HG03469 (cell line): ENCODE results near the gene ATR.
"Not testable (repeated sequence)": the region's sequence is repeated elsewhere in the genome, so short reads cannot be mapped to it uniquely, and the experiment has no call there.

ENCODE experiments used
- ATAC-seq: cut with Tn5 transposase; IDR thresholded peaks from one replicate; pipeline ENCODE4 v1.9.1; 2021; ENCODE audit warnings: mild to moderate bottlenecking, moderate library complexity, moderate number of reproducible peaks; ENCODE audit not compliant: unreplicated experiment

ATR gene

DNA sequence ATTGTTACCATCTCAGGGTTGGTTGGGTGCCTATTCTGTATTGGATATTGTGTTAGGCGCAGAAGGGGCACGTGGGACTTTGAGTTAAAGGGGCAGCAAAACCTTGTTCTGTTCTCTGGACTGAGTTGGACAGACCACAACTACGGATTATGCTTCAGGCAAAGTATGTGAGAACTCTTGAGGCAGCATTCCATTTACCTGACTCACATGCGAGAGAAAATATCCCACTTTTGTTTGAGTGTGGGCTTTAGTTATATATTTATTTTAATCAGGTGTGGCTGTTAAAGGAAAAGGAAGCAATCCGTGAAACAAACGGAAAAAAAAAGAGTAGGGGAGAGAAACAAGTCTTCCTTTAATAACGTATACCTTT is 17.0 kb upstream of the ATR start:
- no peak for ATAC-seq

- no peak for ATAC-seq
These were observed 16.6 kb upstream of the ATR start for GRCh38 chr3:142595141-142595540.

- not testable (repeated sequence) for ATAC-seq
These were observed 13.7 kb upstream of the ATR start for GRCh38 chr3:142592268-142592667.

GRCh38 chr3:142588703-142589102 is 10.2 kb upstream of the ATR start:
- no peak for ATAC-seq

DNA sequence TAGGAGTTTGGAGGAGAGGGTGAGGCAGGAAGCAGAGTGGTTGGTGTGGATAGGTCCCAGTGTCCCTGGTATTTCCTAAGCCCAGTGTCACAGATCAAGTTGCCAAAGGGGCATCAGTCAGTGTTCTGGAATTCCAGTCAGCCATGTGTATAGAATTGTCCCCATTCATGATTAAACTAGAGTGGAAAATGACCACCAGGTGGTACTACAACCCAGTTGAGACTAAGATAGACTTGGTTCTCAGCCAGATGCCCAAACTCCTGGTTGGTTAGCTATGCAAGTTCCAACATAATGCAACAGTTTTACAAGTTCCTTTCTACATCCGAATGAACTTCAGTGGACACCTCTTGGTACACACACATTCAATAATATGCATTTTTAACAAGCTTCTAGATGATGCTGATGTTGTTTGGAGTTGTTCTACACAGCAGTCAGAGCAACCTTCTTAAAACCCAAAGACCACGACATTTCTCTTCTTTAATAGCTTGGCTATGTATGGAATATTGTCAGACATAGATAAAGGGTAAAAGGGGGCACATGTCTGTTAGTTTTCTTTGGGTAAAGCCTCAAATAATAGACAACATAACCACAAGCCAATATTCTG is 8.4 kb upstream of the ATR start:
- ATAC-seq: no peak

DNA sequence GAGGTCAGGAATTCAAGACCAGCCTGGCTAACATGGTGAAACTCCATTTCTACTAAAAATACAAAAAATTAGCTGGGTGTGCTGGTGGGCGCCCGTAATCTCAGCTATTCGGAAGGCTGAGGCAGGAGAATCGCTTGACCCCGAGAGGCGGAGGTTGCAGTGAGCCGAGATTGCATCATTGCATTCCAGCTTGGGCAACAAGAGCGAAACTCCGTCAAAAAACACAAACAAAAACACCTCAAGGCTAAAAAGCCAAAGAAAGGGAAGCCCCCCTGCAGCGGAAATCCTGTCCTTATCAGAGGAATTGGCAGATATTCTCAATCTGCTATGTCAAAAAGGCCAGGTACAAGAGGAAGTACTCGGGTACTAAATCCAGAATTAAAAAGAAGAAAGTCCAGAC is 2.5 kb upstream of the ATR start:
- not testable (repeated sequence) for ATAC-seq

DNA sequence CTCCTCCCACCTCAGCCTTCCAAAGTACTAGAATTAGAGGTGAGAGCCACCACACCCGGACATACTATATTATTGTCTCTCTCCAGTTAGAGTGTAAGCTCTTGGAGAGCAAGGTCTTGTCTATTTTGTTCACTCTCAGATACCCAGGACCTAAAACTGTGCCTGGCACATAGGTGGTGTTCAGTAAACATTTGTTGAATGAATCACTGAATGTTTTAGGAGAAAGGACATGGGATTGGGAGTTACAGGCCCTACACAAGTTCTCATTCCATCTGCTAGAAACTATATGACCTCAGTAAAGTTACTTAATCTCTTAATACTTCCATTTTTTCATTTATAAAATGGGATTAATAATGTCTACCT is 1.5 kb upstream of the ATR start:
- ATAC-seq: no peak

DNA sequence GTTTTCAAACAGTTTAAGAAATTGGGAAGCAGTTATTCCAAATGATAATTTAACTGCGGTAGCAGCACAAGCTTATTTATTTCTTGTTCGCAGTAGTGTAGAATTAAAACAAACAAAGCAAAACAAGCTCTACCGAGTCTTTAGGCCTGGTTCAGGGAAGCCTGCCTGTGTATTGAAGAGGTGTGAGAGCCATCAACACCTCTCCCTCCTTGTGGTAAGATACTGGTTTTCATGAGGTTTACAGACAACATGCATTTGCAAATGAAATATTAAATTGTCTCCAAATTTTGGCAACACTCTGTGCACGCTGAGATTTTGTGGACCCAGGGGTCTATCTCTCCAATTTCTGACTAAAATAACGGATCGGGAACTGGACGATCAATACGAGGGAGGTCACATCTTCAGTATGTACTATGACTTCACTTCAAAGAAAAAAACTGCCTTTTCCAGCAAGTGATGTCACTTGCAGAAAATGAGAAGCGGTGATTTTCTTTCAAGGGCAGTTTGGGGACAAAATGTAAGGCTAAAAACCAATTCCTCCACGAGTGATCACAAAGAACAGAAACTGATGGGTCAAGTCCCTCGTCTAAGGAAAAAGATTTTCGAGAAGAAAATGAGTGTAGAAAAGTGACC is 721 bp downstream of the ATR start:
- no peak for ATAC-seq

DNA sequence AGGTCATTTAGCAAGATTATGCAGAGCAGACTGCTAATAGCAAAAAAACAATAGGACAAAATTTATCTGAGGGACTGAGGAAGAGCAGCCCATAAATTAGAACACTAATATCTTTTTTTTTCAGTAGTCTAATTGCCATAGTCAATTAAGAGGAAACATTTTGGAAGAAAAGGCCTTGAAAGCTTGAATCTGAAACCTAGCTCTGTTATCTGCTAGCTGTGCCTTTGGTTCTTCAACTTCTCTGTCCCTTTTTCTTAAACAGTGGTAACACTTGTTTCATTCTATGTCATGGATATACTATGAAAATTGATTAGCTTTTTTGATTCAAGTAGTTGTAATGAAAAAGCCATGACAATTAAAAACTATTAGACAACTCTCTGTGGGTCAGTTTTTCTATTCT is 1.7 kb downstream of the ATR start:
- no peak for ATAC-seq

DNA sequence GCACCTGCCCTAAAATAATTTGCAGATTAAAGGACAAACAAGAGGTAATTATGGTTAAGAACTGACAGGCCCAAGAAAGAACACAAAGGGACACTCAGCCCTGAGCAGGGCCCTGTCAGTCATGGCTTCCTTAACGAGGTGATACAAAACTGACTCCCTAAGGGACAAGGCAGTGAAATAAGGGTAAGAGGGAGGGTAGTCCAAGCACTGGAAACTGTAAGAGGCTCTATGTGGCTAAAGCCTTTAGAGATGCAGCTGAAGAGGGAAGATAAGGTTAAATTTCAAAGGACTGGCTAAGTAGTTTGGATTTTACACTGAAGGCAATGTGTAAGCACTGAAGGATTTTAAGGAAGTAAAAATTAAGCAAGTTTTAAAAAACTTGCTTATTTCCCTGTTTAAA is 3.9 kb downstream of the ATR start:
- no peak for ATAC-seq

- not testable (repeated sequence) for ATAC-seq
These were observed 4.3 kb downstream of the ATR start for GRCh38 chr3:142574223-142574622.

DNA sequence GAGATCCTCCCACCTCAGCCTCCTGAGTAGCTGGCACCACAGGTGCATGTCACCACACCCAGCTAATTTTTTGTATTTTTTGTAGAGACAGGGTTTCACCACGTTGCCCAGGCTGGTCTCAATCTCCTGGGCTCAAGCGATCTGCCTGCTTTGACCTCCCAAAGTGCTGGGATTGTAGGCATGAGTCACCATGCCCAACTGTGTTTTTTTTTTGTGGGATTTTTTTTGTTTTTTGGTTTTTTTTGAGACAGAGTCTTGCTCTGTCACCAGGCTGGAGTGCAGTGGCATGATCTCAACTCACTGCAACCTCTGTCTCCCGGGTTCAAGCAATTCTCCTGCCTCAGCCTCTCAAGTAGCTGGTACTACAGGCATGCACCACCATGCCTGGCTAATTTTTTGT is 9.1 kb downstream of the ATR start:
- ATAC-seq: not testable (repeated sequence)

- ATAC-seq: no peak
These were observed 10.0 kb downstream of the ATR start for GRCh38 chr3:142568393-142569017.

DNA sequence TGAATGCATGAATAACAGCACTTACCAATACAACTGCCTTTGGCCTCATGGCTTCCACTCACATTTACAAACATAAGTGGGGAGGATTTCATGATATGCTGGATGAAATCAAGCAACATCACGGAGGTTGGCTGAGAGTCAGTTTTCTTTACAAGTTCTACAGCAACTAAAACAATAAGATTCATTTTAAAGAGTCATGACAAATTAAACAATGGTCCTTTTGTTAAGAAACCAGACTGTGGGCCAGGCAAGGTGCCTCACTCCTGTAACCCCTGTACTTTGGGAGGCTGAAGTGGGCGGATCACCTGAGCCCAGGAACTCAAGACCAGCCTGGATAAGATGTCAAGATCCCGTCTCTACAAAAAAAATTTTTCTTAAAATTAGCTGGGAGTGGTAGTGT is 12.4 kb downstream of the ATR start:
- no peak for ATAC-seq

GRCh38 chr3:142563496-142563997 is 15.0 kb downstream of the ATR start:
- ATAC-seq: no peak

DNA sequence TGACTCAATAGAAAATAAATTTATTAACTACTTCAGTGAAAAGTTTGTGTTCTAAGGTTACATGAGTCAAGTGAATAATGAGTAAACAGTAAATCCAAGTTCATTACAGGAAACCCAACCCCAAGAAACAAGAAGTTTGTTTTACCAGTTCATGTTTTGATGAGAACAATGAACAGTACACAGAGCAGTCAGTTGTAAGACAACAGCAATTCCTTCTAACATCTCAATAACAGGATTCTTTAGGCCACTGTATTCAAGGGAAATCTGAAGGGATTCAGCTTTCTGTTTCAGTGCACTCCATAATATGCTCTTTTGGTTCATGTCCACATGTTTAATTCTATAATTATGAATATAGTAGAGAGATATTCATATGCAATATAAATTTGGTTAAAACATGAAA is 18.4 kb downstream of the ATR start:
- no peak for ATAC-seq

DNA sequence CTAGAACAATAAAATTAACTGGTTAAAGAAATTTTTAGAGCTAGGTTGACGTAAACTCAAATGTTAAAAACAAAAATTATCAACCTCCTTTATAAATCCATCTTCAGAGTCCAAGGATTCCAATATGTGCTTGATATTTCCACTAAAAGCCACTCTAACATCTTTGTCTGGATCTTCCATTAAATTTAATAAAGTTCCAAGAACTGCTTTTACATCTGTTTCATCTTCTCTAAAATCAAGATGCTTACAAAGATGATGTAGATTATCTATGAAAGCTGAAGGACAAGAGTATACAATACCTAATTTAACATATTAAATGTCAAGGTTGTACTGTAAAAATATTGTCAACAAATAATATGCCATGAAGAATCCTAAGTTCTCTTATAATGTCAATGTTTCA is 24.8 kb downstream of the ATR start:
- ATAC-seq: no peak

DNA sequence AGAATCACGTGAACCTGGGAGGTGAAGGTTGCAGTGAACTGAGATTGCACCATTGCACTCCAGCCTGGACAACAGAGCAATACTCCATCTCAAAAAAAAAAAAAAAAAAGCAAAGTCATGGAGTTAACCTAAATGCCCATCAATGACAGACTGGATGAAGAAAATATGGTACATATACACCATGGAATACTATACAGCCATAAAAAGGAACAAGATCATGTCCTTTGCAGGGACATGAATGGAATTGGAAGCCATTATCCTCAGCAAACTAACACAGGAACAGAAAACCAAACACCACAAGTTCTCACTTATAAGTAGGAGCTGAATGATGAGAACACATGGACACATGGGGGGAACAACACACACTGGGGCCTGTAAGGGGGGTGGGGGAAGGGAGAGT is 26.0 kb downstream of the ATR start:
- not testable (repeated sequence) for ATAC-seq

- ATAC-seq: no peak
These were observed 28.5 kb downstream of the ATR start for GRCh38 chr3:142549986-142550385.

GRCh38 chr3:142543307-142543706 is 35.2 kb downstream of the ATR start:
- ATAC-seq: no peak

- no peak for ATAC-seq
These were observed 36.5 kb downstream of the ATR start for GRCh38 chr3:142542054-142542453.

- no peak for ATAC-seq
These were observed 42.0 kb downstream of the ATR start for GRCh38 chr3:142536519-142536918.
